Endometrial microvascular endothelial cells (primary cell): ENCODE results near the gene MRPS22. TPM values are rescaled to one million over a fixed set of nuclear protein-coding genes. Genes with fewer than 3 reads are reported as not detected.

Experiments used
- in situ Hi-C: cut with HindIII; loops from 2 replicates; pipeline ENCODE4 v1.10.0; 2017; ENCODE audit warnings: low sequenced_read_pairs, low pct_unique_long_range_greater_than_20kb; ENCODE audit errors: inconsistent ontology term
- total RNA-seq: library from RNA; depleted of rRNA; stranded (reverse); fragments of >200 nt; gene quantifications from one replicate; pipeline ENCODE4 v1.2.3, GENCODE V29; 2015; ENCODE audit errors: inconsistent ontology term

The MRPS22 gene
- total RNA-seq, 1 donor from 2014 or later = 74.7 TPM

- in situ Hi-C loops = loop anchor here (25.0 kb wide), 1 partner anchor 391 kb away; the partner anchor contains the start of genes FOXL2 and FOXL2NB
Observed at GRCh38 chr3:139327861-139328260, 16.0 kb upstream of the MRPS22 start.

- in situ Hi-C loops = loop anchor here (25.0 kb wide), 1 partner anchor 391 kb away; the partner anchor contains the start of genes FOXL2 and FOXL2NB
Observed at GRCh38 chr3:139328356-139328755, 15.5 kb upstream of the MRPS22 start.

- in situ Hi-C loops = loop anchor here (25.0 kb wide), 1 partner anchor 392 kb away; the partner anchor contains the start of genes FOXL2 and FOXL2NB
Observed at GRCh38 chr3:139329364-139329850, 14.4 kb upstream of the MRPS22 start.

GRCh38 chr3:139332092-139332491, 11.7 kb upstream of the MRPS22 start:
- in situ Hi-C loops = loop anchor here (25.0 kb wide), 1 partner anchor 395 kb away; the partner anchor contains the start of genes FOXL2 and FOXL2NB

DNA sequence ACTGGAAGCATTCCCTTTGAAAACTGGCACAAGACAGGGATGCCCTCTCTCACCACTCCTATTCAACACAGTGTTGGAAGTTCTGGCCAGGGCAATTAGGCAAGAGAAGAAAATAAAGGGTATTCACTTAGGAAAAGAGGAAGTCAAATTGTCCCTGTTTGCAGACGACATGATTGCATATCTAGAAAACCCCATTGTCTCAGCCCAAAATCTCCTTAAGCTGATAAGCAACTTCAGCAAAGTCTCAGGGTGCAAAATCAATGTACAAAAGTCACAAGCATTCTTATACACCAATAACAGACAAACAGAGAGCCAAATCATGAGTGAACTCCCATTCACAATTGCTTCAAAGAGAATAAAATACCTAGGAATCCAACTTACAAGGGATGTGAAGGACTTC, 9.1 kb upstream of the MRPS22 start:
- in situ Hi-C loops = loop anchor here (25.0 kb wide), 1 partner anchor 397 kb away; the partner anchor contains the start of genes FOXL2 and FOXL2NB

DNA sequence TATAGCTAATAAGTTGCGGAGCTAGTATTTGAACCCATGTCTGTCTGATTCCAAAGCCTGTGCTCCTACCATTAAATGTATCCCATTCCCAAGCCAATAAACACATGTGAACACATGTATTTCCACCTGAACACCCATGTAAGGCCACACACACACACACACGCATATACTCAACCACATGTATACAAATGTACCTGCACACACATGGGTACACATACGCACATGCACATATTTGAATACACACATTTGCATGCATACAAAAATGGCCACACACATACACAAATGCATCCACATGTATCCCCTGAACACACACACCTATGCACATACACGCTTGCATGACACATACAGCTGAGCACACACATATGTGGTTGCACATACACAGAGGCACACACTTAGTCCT, 5.4 kb upstream of the MRPS22 start:
- in situ Hi-C loops = loop anchor here (25.0 kb wide), 1 partner anchor 401 kb away; the partner anchor contains the start of genes FOXL2 and FOXL2NB

DNA sequence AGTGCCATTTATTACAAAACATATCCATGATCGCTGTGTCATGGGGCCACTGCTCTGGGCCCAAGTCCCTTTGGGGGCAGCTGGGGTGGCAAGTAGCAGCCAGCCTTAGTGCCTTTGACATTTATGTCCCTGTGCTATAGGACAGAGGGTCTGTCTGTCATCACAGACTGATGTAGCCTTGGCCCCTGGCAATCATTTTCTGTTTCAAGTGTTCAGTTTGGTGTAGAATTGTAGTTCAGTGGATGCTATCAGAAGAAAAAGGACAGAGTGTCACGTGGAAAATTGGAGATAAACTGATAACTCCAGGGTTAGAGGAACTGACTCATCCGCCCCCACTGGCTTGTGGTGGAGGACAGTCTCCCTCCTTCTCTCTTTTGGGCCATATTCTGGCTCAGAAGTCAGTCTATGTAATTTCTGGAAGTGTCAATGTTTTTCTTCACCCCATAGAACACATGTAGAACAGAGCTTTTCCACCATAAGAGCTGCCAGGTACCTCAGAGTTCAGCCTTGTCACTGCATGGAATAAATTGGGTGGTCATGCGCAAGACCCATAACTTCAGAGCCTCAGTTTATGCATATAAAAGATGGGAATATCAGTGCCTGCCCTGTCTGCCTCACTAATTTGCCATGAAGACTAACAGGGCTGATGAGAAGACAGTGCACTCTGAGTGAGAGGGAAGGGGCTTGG, 4.5 kb upstream of the MRPS22 start:
- in situ Hi-C loops = loop anchor here (25.0 kb wide), 1 partner anchor 402 kb away; the partner anchor contains the start of genes FOXL2 and FOXL2NB

DNA sequence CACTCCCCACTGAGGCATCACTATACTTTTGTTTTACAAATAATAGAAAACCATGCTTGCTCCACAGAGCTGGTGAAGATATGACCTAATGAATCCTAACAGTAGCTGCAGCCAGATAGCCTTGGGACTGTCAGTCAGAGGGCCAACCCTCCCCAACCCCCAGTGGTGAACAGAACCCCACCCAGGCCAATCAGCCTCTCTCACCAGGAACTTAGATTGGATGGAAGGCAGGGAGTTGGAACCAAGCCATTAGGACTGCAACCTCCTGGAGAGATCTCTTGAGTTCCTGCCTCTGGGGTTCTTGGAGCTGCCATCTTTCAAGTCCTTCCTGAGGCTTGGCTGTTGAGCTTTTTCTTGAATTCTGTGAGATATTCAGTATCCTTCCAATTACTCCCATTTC, 3.0 kb upstream of the MRPS22 start:
- in situ Hi-C loops = loop anchor here (10.0 to 25.0 kb wide), 2 partner anchors 226 to 403 kb away; partner anchors contain the start of genes FOXL2 and FOXL2NB

GRCh38 chr3:139342054-139342453, 1.8 kb upstream of the MRPS22 start:
- in situ Hi-C loops = loop anchor here (10.0 to 25.0 kb wide), 2 partner anchors 227 to 405 kb away; partner anchors contain the start of genes FOXL2 and FOXL2NB

GRCh38 chr3:139346771-139347170, 3.0 kb downstream of the MRPS22 start:
- in situ Hi-C loops = loop anchor here (10.0 to 25.0 kb wide), 2 partner anchors 232 to 409 kb away; partner anchors contain the start of genes FOXL2 and FOXL2NB

DNA sequence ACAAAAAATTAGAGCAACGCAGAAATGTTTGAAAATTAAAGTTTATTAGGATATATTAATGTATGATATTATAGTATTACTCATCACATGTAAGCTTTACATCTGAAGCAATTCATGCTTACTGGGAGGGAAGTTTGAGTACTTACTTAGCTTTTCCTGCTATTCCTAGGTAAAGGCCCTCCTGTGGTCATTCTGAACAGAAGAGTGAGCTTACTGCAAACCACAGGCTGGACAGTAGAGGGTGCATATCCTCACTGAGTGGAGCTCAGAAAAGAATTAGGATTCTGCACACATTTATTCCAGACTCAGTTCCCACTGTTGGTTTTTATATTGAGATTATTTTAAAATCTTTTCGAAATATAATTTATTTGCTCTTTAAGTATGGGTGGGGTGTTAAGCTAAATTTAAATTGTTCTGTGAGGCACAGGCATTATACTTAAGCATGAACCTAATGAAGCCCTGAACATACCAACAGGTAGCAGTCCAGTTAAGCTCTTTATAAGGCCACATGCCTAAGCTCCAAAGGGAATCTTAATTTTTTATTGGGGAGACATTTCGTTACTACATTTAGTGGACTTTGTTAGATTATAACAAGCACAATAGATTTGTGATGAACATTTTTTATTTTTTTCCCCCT, 10.2 kb downstream of the MRPS22 start:
- in situ Hi-C loops = no loop called here

- in situ Hi-C loops = no loop called here
Observed at GRCh38 chr3:139354661-139355060, 10.8 kb downstream of the MRPS22 start.

- in situ Hi-C loops = no loop called here
Observed at GRCh38 chr3:139355476-139355875, 11.7 kb downstream of the MRPS22 start.

- in situ Hi-C loops = no loop called here
Observed at GRCh38 chr3:139355891-139356290, 12.1 kb downstream of the MRPS22 start.

- in situ Hi-C loops = no loop called here
Observed at GRCh38 chr3:139357899-139358298, 14.1 kb downstream of the MRPS22 start.

DNA sequence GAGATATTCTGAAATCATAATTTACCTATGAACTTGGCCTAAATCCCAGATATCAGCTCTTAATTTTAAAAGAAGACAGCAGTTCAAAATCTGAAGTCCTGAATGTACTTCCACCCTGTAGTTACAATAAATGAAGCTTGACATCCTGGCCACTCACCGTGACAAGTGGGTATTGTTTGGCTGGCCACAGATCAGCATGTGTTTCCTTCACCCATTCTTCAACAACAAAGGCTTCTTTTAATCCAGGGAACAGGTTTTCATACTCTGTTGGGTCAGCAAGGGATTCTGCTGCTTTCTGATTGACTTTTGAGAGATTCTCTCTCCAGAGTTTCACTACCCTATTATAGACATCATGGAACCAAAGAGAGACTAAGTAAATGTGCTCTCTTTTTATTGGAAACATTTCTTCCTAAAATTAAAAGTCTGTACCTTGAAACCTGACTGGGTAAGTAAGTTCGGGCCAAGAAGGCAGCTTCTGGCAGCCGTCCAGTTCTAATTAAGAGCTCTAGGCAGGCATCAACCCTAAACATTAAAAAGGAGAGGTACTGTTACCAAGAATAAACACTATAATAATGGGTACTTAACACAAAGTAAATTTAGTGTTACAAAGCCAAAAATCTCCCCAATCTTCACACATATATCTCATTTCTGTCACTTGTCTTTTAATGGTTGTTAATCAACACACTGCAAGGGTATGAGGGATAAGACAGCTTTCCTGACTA, 15.2 kb downstream of the MRPS22 start:
- in situ Hi-C loops = no loop called here

DNA sequence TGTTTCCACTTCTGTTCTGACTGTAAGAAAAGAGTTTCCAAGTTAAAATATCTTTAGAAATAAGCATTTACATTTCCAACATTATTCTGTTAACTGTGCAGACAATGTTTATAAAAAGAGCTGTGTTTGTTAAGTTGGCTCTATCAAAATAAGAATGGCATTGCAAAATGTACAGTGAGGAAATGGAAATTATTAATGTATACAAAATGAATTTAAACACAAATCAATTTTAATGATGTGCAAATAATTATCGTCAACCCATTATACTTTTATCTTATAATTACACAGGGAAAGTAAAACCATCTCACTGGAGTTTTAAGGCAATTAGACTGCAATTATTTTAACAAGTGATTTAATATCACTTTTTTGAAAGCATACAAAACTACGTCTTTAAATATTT, 17.5 kb downstream of the MRPS22 start:
- in situ Hi-C loops = no loop called here

- in situ Hi-C loops = no loop called here
Observed at GRCh38 chr3:139364549-139364948, 20.7 kb downstream of the MRPS22 start.

- in situ Hi-C loops = no loop called here
Observed at GRCh38 chr3:139374099-139374498, 30.3 kb downstream of the MRPS22 start.
